HG02885 (cell line): ENCODE measurements around the gene DPEP1.

Source experiments
- ATAC-seq: cut with Tn5 transposase; IDR thresholded peaks from one replicate; pipeline ENCODE4 v1.9.1; 2021; ENCODE audit warnings: mild to moderate bottlenecking; ENCODE audit not compliant: unreplicated experiment, poor library complexity

The DPEP1 gene

GRCh38 chr16:89596061-89596689 lies 17.3 kb upstream of the DPEP1 start:
- no peak for ATAC-seq

- no peak for ATAC-seq
Measured at GRCh38 chr16:89596957-89597649, 16.3 kb upstream of the DPEP1 start.

- no peak for ATAC-seq
Measured at GRCh38 chr16:89598199-89598598, 15.2 kb upstream of the DPEP1 start.

GRCh38 chr16:89599451-89599858 lies 14.0 kb upstream of the DPEP1 start:
- no peak for ATAC-seq

GRCh38 chr16:89599902-89600301 lies 13.5 kb upstream of the DPEP1 start:
- ATAC-seq, result no peak

GRCh38 chr16:89600427-89600826 lies 13.0 kb upstream of the DPEP1 start:
- ATAC-seq, result no peak

GRCh38 chr16:89600956-89601355 lies 12.5 kb upstream of the DPEP1 start:
- no peak for ATAC-seq

- ATAC-seq, result no peak
Measured at GRCh38 chr16:89601906-89602272, 11.6 kb upstream of the DPEP1 start.

- no peak for ATAC-seq
Measured at GRCh38 chr16:89602273-89602951, 11.0 kb upstream of the DPEP1 start.

- no peak for ATAC-seq
Measured at GRCh38 chr16:89602952-89603590, 10.4 kb upstream of the DPEP1 start.

- no peak for ATAC-seq
Measured at GRCh38 chr16:89604764-89605163, 8.7 kb upstream of the DPEP1 start.

GRCh38 chr16:89605186-89605970 lies 8.1 kb upstream of the DPEP1 start:
- ATAC-seq, result no peak

GRCh38 chr16:89606006-89606405 lies 7.4 kb upstream of the DPEP1 start:
- no peak for ATAC-seq

- no peak for ATAC-seq
Measured at GRCh38 chr16:89607453-89607852, 6.0 kb upstream of the DPEP1 start.

- ATAC-seq, result no peak
Measured at GRCh38 chr16:89607937-89608740, 5.3 kb upstream of the DPEP1 start.

- ATAC-seq, result no peak
Measured at GRCh38 chr16:89610108-89610453, 3.4 kb upstream of the DPEP1 start.

- no peak for ATAC-seq
Measured at GRCh38 chr16:89612415-89613166, 851 bp upstream of the DPEP1 start.

- no peak for ATAC-seq
Measured at GRCh38 chr16:89613954-89614459, 565 bp downstream of the DPEP1 start.

GRCh38 chr16:89615176-89615575 lies 1.7 kb downstream of the DPEP1 start:
- ATAC-seq, result no peak
